GM13976 (cell line): Measurements from ENCODE around the gene RNF212.

Source experiments
- DNase-seq: peaks from one replicate; pipeline ENCODE4 v3.0.0; 2012; ENCODE audit warnings: low spot score
- in situ Hi-C: fragments of 300-500 bp; cut with MboI; formaldehyde crosslinking; loops from one replicate; pipeline ENCODE4 v1.12.0; 2022; ENCODE audit warnings: low sequenced_read_pairs, mixed read lengths, inconsistent platforms; ENCODE audit not compliant: unreplicated experiment
- TF ChIP-seq, protein P1 (sequence below): IDR thresholded peaks from 2 replicates; pipeline ENCODE4 v1.5.1; 2012; ENCODE audit warnings: borderline replicate concordance, mild to moderate bottlenecking; ENCODE audit not compliant: insufficient read depth; ENCODE audit errors: extremely low read depth, missing control alignments, control extremely low read depth

RNF212 gene

DNA sequence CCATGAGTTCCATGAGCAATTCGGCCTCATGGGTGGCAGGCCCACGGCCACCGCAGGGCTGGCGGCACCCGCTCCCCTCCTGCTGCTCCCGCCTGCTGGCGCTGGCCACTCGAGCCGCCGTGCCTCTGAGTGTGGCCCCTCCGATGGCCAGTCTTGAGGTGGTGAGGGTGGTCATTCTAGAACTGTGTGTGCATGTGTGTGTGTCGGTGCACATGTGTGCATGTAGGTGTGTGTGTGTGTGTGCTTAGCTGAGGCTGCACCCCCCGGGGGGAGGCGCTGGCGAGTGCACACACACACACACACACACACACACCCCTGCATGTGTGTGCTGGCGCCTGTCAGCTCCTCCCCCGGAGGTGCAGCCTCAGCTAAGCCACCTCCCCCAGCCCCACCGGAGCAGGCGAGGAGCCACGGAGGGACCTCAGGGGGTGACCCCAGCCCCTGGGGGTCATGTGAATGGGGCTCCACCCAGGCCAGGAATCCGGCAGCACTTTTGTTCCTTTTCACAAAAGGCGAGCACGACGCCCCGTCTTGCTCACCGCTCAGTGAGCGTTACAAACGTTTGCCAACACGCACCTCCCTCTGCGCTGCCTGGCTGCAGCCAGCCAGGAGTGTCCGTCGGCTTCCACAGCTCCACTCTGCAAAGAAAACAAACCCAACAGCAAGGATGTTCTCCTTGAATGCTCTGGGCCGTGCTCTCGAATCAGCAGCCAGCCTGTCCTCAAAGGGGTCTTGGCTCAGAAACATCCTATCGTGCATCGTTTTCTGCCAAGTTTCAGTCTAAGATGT lies 72.0 kb downstream of the RNF212 start:
- no peak for DNase-seq
- TF ChIP-seq, protein P1, sequence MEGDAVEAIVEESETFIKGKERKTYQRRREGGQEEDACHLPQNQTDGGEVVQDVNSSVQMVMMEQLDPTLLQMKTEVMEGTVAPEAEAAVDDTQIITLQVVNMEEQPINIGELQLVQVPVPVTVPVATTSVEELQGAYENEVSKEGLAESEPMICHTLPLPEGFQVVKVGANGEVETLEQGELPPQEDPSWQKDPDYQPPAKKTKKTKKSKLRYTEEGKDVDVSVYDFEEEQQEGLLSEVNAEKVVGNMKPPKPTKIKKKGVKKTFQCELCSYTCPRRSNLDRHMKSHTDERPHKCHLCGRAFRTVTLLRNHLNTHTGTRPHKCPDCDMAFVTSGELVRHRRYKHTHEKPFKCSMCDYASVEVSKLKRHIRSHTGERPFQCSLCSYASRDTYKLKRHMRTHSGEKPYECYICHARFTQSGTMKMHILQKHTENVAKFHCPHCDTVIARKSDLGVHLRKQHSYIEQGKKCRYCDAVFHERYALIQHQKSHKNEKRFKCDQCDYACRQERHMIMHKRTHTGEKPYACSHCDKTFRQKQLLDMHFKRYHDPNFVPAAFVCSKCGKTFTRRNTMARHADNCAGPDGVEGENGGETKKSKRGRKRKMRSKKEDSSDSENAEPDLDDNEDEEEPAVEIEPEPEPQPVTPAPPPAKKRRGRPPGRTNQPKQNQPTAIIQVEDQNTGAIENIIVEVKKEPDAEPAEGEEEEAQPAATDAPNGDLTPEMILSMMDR: no peak
- in situ Hi-C loops: no loop called here

DNA sequence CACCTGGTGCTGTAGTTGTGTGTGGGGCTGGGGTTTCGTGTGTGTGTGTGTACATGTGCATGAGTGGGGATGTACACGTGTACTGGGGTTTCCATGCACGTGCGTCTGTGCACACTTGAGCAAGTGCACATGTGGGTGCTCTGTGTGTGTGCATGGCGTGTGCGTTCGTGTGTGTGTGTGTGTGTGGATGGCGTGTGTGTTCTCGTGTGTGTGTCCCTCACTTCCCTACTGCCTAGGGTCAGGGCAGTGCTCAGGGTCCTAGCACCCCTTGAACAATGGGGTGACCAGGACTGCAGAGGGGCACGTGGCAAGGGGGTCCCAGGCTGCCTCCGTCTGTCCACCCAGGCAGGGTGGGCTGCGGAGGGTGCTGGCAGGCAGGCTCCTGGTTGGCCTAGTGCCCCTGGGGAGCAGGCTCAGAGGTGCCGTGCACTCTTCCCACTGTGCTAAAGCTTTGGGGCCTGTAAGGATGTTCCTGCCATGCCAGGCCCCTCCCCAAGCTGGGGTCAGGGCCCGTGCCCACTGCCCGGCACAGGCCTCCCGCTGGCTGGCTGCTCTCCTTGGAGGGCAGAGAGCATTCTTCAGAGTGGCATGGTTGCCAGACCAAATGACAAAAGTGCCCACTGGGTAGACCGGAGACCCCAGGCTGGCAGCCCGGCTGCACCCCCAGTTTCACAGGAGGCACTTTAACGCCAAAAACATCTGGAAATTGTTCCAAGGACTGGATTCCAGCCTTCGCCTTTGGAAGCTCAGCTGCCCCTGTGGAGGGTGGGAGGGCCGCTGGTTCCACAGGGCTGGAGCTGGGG lies 72.8 kb downstream of the RNF212 start:
- TF ChIP-seq, protein P1: no peak
- no peak for DNase-seq
- in situ Hi-C loops: no loop called here

DNA sequence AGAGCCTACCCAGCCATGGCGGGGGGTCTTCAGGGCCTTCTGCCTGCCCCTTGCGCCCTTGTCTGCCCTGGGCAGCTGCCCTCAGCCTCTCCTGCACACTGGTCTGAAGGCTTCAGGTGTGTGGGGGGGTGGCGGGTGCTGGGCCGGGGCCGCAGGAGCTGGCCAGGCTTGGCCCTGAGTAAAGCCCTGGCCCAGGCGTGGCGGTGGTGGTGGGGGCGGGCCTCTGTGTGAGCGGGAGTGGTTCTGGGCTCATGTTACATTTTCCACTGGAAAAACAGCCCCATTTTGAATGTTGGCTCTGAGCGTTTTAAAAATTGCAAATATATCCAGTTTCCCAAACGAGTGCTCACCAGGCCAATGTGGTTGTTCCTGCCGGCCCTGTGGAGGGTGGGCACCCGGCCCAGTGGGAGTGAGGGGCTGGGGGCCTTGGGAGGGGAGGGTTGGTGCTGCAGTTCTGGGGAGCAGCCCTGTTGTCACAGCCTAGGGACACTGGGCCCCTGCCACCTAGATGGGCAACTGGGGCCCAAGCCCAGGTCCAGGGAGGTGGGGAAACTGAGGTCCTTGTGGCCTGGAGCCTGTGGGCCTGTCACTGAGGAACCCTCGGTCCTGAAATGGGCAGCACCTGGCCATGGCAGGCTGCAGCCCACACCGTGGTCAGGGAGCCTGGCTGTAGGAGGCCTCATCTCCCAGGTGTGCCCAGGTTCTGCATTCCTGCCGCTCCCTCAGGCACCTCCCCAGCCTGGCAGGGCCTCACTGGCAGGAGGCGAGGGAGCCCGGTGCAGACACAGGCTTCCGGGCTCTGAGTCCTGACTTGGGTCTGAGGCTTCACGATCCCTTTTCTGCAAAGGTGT lies 73.6 kb downstream of the RNF212 start:
- DNase-seq: no peak
- TF ChIP-seq, protein P1: no peak
- in situ Hi-C loops: no loop called here

DNA sequence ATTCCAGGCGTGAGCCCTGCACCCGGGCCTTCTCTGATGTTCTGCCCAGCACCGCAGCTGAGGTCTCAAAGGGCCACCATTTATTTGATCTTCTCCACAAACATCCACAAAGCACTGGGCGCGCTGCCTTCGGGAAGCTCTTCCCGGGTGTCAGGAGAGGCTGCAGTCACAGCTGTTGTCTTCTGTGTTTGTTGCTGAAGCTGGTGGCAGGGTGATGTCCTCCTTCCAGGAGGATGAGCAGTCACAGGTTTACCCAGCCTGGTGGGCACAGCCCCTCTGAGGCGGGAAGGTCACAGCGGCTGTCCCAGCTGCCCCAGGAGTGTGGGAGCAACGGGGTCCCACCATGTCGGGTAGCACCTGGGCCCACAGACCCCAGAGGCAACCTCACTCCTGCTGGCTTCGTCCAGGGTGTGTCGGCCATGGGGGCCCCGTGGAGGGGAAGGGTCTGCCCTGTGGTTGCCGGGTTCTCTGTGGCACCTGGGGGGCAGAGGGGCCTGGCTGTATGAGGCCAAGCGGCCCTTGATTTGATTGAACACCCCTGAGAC lies 74.3 kb downstream of the RNF212 start:
- TF ChIP-seq, protein P1: no peak
- in situ Hi-C loops: no loop called here
- no peak for DNase-seq

DNA sequence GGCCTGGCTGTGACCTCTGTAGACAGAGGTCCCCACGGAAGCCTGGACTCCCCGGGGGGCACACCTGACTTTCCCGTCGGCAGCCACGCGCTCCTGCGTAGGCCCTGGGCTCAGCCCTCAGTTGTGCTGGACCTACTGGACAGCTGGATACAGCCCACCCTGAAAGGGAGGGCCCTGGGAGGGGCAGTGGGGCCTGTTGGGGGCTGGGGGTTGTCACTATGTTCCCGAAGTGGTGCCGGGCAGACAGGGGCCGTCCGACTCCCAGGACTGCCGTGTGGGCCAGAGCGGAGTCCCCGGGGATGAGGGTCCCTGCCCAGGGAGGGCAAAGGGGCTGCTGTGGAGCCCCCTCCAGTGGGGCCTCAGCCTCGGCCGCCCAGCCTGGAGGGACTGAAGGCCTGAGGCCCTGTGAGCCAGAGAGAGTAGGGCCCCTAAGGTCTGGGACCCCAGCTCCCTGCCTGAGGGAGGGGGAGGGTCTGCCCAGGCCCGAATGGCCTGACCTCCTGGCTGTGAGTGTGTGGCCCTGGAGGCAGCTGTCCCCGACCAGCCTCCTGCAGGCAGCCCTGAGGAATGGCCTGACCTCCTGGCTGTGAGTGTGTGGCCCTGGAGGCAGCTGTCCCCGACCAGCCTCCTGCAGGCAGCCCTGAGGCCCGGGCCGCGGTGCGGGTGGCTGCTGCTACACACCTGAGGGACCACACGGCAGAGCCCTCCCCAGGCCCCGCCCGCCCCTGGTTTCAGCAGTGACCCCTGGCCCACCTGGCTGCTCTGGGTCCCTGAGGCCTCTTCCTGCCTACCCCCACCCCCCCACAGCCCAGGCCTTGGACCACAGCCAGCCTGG lies 76.2 kb downstream of the RNF212 start:
- in situ Hi-C loops: no loop called here
- TF ChIP-seq, protein P1: no peak
- no peak for DNase-seq
